CD4-positive, alpha-beta T cell treated with Interleukin-1 beta for 1 hour (primary cell): ENCODE data around the gene LYZL1.
"Not testable (repeated sequence)": the region's sequence is repeated elsewhere in the genome, so short reads cannot be mapped to it uniquely, and the experiment has no call there.

Experiments used
- DNase-seq, 2 donors: peaks; one replicate each; pipeline ENCODE4 v3.0.0-alpha.2; 2020 to 2022

The LYZL1 gene

DNA sequence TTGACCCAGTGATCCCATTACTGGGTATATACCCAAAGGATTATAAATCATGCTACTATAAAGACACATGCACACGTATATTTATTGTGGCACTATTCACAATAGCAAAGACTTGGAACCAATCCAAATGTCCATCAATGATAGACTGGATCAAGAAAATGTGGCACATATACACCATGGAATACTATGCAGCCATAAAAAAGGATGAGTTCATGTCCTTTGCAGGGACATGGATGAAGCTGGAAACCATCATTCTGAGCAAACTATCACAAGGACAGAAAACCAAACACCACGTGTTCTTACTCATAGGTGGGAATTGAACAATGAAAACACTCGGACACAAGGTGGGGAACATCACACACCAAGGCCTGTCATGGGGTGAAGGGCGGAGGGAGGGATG lies 48.7 kb downstream of the LYZL1 start:
- not testable (repeated sequence) for DNase-seq

- no peak for DNase-seq
Observed at GRCh38 chr10:29343607-29344038, 54.8 kb downstream of the LYZL1 start.

GRCh38 chr10:29344073-29344820 lies 55.4 kb downstream of the LYZL1 start:
- DNase-seq, result no peak

GRCh38 chr10:29345144-29345909 lies 56.5 kb downstream of the LYZL1 start:
- no peak for DNase-seq

DNA sequence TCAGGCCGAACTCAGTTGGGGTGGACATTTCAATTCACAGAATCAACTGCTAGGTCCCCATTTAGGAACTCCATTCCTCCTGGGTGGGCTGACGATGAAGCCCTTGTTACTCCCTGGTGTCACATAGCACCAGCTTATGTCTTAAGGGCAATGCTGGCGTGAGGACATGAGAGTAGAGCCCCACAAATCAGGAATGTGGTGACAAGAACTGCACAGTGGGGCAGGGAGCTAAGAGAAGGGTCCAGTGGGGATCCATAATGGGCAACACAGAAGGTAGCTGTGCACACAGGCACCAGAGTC lies 57.0 kb downstream of the LYZL1 start:
- DNase-seq, result no peak

DNA sequence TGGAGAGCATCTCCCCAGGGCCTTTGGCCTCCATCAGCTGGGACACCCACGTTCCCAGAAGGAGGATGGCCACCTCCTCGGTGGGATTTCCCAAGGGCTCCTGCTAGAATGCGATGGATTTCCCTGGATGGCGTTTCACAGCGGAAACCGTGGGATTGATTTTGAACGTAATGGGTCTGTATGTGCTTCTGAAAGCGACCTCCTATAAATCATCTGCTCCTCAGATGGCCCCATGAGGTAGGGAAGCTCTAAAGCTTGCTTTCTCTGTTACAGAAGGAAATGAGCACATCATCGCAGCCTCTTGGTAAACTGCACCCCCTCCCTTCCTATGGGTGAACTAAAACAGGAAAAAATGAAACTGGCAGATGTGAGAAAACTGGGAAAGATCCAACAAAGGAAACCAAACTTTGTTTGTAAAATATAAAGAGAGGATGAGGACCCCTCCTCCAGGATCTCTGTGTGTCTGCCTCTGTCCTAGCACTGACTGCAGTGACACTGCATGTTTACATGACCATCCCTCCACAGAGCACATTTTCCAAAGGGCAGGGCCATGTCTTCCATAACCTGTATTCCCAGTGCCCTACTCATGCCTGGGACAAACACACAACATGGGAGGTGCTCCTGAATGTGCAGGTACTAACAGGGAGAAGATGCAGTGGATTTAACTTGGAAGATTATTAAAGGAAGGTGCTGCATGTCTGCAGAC lies 57.6 kb downstream of the LYZL1 start:
- no peak for DNase-seq

- no peak for DNase-seq
Observed at GRCh38 chr10:29348836-29349235, 60.0 kb downstream of the LYZL1 start.

- no peak for DNase-seq
Observed at GRCh38 chr10:29353305-29353704, 64.4 kb downstream of the LYZL1 start.

DNA sequence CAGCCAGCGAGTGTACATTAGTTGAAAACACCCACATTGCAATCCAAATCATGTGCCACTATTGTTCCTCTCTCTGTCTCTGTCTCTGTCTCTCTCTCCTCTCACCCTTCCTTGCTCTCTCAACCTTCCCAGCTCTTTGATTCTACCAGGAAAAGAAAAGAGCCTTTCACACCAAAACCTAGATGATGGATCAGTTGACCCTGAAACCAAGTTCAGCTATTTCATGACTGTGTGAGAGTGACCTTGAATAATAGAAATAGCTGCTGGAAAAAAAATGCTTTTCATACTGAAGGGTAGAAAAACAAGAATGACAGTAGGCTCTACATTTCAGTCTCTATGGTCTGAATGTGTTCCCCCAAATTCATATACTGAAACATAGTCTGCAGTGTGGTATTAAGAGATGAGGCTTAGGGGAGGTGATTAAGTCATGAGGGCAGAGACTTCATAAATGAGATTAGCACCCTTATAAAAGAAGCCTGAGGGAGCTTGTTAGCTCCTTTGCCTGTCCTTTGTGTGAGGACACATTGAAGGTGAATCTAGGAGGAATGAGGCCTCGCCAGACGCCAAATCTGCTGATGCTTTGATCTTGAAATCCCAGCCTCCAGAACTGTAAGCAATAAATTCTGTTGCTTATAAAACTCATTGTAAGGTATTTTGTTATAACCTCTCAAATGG lies 65.2 kb downstream of the LYZL1 start:
- DNase-seq, result no peak

DNA sequence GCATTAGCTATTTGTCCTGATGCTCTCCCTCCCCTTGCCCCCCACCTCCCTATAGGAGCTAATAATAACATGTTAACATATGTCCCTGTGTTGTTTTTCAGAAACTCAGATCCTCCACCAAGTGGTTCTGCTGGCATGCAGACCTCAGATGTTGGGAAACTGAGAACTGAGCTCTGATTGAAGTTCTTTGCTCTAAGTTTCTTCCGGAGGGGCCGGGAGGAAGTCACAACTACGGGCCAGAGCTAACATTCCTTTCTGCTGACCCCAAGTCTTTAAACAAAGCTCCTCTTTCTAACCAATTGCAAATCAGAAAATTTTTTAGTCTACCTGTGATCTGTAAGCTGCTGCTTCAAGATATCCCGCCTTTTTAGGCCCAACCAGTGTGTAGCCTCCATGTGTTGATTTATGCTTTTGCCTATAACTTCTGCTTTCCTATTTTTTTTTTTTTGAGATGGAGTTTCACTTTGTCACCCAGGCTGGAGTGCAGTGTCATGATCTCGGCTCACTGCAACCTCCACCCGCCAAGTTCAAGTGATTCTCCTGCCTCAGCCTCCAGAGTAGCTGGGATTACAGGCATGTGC lies 66.6 kb downstream of the LYZL1 start:
- no peak for DNase-seq

DNA sequence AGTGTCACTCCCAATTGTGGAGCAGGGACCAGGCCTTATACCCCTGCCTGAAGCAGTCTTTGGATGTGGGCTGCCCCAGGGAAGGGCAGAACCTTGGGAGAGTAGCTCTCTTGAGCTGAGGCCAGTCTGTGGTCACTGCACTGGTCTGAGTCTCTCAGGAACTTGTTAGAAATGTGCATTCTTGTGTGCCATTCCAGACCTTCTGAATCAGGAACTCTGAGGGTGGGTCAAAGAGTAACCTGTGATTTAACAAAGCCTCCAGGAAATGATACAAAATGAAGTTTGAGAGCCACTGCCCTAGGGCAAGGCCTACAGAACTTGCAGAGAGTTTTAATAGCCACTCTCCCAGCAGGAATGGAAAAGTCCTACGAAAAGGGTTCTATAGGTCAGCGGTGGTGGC lies 68.1 kb downstream of the LYZL1 start:
- DNase-seq, result no peak

GRCh38 chr10:29358010-29358616 lies 69.2 kb downstream of the LYZL1 start:
- DNase-seq, result no peak

- DNase-seq, result not testable (repeated sequence)
Observed at GRCh38 chr10:29360215-29360853, 71.5 kb downstream of the LYZL1 start.
